HG02571 (cell line): ENCODE measurements around the gene TLR9.

ENCODE experiments used
- ATAC-seq: cut with Tn5 transposase; IDR thresholded peaks from one replicate; pipeline ENCODE4 v1.9.1; 2021; ENCODE audit warnings: mild to moderate bottlenecking, moderate library complexity; ENCODE audit not compliant: unreplicated experiment

Gene TLR9

DNA sequence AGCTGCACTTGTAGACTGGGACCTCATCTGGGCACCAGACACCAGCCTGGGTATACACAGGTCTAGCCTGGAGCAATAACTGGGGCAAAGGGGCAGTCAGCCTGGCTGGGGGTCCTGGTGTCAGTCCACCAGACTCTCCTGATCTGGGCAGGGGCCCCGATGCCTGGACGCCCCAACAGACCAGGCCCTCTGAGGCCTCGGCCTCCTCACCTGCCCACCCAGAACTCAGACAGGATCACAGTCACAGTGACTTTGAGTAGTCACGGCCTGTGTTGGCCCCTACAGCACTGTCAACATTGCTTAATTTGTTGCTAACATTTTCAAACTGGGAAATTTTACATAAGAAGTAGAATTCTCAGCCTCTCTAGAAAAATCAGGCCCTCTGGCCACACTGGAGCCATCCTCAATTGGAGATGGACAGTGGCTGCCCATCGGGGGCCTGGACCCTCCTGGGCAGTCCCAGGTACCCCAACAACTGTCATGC lies 7.7 kb upstream of the TLR9 start:
- no peak for ATAC-seq

DNA sequence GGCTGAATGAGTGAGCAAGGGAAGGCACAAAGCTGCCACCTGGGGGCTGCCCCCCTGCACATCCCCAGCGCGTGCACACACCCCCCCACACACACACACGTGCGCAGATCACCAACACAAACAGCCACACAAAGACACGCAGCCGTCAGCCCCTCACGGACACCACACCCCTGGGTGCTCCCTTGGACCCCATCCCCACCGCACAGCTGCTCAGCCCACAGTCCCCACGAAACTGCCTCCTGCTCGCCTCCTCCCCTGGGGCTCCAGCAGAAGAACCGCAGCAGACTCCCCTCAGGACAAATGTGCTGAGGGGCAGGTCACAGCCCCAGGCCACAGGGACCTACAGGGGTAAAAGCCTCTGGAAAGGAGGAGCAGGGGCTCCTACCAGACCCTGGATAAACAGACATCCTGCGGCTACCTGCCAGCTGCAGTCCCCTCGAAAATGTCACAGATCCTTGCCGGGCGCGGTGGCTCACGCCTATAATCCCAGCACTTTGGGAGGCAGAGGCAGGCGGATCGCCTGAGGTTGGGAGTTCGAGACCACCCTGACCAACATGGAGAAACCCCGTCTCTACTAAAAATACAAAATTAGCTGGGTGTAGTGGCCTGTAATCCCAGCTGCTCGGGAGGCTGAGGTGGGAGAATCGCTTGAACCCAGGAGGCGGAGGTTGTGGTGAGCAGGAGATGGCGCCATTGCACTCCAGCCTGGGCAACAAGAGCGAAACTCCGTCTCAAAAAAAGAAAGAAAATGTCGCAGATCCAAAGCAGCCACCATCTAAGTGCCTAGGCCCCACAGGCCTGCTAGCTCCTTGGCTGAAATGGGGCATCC lies 7.0 kb upstream of the TLR9 start:
- no peak for ATAC-seq

DNA sequence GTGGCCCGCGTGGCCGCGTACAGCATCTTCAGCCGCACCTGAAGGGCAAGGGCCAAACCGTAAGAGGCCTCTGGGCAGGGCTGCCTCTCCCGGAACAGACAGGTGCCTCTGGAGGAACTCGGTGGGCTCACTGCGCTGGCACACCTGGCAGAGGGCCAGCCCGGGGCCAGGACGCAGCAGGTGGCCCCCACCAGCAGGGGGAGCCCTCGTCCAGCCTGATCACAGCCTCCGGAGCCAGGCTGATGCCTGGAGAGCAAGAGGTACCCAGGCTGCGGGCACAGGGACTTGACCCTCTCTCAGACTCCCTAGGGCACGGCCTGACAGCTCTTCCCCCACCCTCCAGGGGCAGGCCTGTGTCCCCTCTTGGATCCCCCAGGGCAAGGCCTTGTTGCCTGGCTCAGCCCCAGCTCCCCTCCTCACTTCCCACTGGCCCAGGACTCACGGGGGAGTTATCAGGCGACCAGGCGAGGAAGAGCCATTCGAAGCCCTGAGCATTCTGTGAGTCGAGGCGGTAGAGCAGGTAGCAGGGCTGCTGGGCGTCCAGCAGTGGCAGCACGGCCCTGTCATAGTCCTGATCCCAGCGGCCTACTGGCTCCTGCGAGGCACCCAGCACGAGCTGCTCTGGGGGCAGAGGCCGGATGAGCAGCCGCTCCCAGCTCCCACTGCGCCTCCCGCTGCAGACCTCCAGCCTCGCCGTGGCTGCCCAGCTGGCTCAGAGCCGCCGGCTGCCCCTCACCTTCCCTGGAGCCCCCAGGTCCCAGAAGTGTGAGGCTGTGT lies 6.2 kb upstream of the TLR9 start:
- no peak for ATAC-seq

GRCh38 chr3:52230889-52231499 lies 5.5 kb upstream of the TLR9 start:
- ATAC-seq: no peak

DNA sequence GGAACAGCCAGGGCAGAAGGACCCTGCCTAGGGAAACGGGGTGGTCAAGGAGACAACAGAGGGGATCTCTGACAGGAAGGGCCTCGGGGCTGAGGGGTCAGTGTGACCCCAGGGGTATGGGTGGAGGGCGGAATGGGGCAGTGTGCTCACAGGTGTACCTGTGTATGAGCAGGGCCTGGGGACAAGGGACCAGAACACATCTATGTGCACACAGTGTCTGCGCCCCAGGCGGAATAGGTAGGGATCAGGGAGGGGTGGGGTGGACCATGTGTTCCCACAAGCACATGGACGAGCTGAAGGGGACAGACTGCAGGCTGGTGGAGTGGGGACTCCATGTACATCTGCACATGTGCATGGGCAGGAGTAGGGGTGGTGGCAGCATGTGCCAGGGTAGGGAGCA lies 5.0 kb upstream of the TLR9 start:
- no peak for ATAC-seq

DNA sequence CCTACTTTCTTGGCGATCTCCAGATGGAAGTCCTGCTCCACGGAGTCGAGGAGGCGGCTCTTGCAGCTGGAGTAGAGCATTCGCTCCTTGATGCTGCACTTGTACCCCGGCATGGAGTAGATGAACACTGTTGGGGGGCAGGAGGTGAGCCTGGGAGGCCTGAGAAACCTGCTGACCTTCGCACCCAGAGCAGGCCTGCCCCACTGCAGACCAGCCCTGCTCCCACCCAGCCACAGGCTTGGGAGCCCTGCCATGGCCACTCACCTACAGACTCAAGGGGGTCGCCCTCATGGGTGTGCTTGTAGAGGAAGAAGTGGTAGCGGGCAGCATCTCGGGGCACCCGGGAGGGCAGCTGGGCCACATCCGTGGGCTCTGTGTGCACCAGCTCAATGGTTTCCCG lies 4.2 kb upstream of the TLR9 start:
- ATAC-seq: no peak

DNA sequence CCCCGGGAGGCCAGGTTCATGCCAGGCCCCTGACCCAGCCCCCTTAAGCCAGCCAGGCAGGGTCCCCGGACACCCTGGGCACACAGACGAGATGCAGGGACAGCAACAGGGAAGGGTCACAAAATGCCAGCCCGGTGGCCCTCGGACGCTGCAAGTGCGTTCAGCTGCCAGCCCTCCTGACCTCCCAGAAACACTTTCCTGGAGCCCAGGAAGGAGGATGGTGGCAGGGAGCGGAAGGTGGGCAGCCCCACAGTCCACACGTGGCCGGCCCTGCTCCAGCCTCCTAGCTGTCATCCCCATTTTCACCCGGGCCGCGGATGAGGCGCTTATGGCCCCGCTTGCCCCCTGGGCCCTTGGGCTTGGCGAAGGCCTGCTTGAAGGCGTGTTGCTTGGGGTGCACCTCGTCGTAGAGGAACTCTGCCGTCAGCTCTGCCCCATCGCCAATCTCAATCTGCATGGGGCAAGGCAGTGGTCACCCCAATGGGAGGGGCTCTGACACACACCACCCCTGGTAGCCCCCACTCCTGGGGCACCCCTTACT lies 3.4 kb upstream of the TLR9 start:
- no peak for ATAC-seq

GRCh38 chr3:52228266-52228665 lies 2.8 kb upstream of the TLR9 start:
- ATAC-seq: no peak

GRCh38 chr3:52227766-52228165 lies 2.3 kb upstream of the TLR9 start:
- no peak for ATAC-seq

DNA sequence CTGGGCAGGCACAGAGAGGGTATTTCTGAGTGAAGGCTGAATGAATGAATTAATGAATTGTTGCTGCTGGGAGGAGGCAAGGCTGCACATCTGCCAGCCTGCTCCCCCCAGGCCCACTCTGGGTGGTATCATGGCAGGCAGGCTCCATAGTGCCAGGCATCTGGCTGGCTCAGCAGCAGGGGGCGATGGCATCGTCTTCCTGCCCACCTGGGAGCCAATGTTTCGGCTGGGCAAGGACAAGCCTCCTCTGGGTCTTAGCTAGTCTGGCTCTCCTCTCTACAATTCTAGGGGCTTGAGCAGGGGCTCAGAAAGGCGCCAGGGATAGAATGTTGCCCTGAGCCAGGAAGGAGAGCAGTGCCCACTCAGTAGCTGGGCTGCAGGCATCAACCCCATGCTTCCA lies 1.7 kb upstream of the TLR9 start:
- no peak for ATAC-seq

DNA sequence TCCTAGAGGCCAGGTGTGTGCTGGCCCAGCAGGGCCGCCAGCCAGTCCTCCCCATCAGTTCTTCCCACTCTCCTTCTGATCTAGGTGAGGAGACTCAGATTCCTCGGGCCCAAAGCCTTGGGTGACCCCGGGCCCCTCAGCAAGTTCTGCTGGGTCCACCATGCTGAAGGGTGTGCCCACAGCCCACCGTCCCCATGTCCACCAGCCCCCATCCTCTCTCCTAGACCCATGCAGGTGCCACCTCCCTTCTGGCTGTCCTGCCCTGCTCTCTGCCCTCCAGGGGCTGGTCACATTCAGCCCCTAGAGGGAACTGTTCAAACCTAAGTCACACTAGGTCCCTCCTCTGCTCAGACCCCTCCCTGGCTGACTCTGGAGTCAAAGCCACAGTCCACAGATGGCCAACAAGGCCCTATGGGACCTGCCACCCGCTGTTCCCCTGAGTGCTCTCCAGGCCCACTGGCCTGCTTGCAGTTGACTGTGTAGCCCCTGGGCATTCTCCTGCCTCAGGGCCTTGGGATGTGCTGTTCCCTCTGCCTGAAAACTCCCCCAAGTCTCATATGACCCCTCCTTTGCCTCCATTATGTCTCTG lies 878 bp upstream of the TLR9 start:
- no peak for ATAC-seq

DNA sequence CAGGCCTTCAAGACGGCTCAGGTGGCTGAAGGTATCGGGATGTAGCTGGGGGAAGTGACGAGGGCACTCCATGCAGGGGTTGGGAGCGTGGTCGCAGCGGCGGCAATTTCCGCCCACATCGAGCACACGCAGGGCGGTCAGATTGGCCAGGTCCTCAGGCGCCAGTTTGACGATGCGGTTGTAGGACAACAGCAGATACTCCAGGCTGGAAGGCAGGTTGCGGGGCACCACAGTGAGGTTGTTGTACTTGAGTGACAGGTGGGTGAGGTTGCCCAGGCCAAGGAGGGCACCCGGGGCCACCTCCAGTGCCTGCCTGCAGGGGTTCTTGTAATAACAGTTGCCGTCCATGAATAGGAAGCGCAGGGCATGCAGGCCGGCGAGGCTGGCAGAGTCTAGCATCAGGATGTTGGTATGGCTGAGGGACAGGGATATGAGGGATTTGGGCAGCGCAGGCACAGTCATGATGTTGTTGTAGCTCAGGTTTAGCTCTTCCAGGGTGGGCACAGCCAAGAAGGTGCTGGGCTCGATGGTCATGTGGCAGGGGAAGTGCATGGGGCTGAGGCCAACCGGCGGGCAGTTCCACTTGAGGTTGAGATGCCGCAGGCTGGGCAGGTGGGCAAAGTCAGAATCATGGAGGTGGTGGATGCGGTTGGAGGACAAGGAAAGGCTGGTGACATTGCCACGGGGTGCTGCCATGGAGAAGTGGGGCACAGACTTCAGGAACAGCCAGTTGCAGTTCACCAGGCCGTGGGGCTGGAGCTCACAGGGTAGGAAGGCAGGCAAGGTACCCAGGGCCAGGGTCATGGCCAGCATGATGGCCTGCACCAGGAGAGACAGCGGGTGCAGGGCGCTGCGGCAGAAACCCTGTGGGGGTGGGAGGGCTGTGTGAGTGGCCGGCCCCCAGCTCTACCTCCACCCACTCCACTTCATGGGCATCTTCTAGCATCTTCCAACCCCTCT lies 1.7 kb downstream of the TLR9 start:
- ATAC-seq: no peak

GRCh38 chr3:52222319-52223221 lies 2.9 kb downstream of the TLR9 start:
- no peak for ATAC-seq

DNA sequence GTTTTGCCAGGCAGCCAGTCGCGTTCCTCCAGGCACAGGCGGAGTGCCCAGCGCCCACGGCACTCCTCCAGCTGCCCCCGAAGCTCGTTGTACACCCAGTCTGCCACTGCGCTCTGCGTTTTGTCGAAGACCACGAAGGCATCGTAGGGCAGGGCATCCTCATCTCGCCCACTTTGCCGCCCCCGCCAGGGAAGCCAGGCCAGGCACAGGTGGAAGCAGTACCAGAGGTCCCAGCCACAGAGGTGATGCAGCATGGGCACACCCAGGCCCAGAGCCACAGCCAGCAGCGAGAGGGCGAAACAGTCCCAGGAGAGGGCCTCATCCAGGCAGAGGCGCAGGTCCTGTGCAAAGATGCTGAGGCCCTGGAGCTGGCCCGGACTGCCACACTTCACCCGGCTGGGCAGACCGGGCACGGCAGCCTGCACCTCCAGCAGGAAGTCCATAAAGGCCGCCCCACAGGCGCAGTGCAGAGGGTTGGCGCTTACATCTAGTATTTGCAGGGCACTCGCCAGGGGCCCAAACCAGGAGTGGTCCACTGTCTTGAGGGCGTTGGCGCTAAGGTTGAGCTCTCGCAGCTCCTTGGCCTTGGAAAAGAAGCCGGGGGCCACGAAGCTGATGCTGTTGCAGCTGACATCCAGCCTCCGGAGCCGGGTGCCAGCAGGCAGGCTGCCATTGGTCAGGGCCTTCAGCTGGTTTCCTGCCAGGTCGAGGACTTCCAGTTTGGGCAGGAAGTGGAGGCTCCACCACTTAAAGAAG lies 3.7 kb downstream of the TLR9 start:
- ATAC-seq: no peak

DNA sequence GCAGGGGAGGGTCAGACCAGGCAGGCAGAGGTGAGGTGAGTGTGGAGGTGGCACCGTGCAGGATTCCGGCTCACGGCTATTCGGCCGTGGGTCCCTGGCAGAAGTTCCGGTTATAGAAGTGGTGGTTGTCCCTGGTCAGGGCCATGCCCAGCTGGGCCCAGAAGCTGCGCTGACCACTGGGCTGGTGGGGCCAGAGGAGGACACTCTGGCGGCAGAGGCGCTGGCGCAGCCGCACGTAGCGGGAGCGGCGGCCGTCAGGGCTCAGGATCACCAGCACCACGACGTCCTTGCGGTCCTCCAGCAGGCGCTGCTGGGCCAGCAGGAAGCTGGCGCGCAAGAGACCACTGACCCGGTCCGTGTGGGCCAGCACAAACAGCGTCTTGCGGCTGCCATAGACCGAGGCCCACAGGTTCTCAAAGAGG lies 4.3 kb downstream of the TLR9 start:
- ATAC-seq: no peak

GRCh38 chr3:52220380-52221026 lies 4.9 kb downstream of the TLR9 start:
- ATAC-seq: no peak

DNA sequence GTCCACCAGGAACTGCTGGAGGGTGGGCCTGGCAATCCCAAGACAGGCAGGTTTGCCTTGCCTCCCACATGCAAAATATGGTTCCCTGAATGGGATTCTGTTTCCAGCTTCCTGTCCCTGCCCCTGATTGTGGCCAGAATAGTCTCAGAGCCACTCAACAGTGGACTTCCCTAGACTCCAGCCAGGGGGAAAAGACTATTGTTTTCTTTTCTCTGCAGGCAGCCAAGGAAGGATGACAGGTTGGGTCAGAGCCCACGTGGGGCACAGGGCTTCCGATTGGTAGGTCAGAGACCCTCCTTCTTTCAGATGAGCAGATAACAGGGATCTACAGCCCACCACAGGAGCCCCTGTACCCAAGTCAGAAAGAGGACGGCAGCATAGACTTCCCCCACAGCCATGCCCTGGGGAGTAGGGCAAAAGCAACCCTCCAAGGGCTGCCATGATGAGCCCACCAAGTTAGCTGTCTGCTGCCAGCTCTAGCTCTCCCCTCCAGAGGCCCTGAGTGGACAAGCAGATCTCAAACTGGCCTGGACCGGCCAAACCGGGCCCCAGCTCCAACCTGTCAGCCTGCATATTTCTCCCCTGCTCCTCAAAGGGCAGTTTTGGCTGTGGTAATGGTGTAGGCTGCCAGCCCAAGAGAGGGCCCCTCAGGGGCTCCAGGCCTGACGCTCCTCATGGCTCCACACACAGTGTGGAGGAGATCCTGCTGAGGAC lies 6.4 kb downstream of the TLR9 start:
- ATAC-seq: no peak
